Neuronal stem cell (in vitro differentiated cells): ENCODE measurements around the gene SENP5. TPM values are rescaled to one million over a fixed set of nuclear protein-coding genes. Genes with fewer than 3 reads are reported as not detected.
"Not testable (repeated sequence)": the region's sequence is repeated elsewhere in the genome, so short reads cannot be mapped to it uniquely, and the experiment has no call there.

Experiments used
- DNase-seq: peaks from one replicate; pipeline ENCODE4 v3.0.0-alpha.2; 2013; ENCODE audit warnings: low spot score
- H2AFZ ChIP-seq: one replicate; pipeline ENCODE4 v1.6.1; 2013; ENCODE audit warnings: mild to moderate bottlenecking, low read length, inconsistent platforms
- H2AK5ac ChIP-seq: 2 replicates; pipeline ENCODE4 v1.6.1; 2013; ENCODE audit warnings: low read depth, mild to moderate bottlenecking, inconsistent platforms, low read length, moderate library complexity, mixed read lengths
- H2BK120ac ChIP-seq: 2 replicates; pipeline ENCODE4 v1.6.1; 2013; ENCODE audit warnings: low read depth, mild to moderate bottlenecking, inconsistent platforms, low read length, moderate library complexity, mixed read lengths
- H2BK12ac ChIP-seq: one replicate; pipeline ENCODE4 v1.6.1; 2013; ENCODE audit warnings: low read length, inconsistent platforms
- H2BK15ac ChIP-seq: 2 replicates; pipeline ENCODE4 v1.6.1; 2013; ENCODE audit warnings: mild to moderate bottlenecking, low read length, inconsistent platforms, mixed read lengths
- H2BK5ac ChIP-seq: one replicate; pipeline ENCODE4 v1.6.1; 2013; ENCODE audit warnings: inconsistent platforms, mild to moderate bottlenecking, low read length, moderate library complexity
- H3K14ac ChIP-seq: one replicate; pipeline ENCODE4 v1.6.1; 2013; ENCODE audit warnings: low read length, inconsistent platforms
- H3K18ac ChIP-seq: 2 replicates; pipeline ENCODE4 v1.6.1; 2013; ENCODE audit warnings: low read length, inconsistent platforms
- H3K23ac ChIP-seq: 2 replicates; pipeline ENCODE4 v1.6.1; 2013; ENCODE audit warnings: low read depth, mild to moderate bottlenecking, mixed read lengths, low read length, inconsistent platforms; ENCODE audit not compliant: poor library complexity
- H3K27ac ChIP-seq: replicated peaks from 3 replicates; pipeline ENCODE4 v1.5.1; 2013; ENCODE audit warnings: low read length, inconsistent platforms
- H3K27me3 ChIP-seq, 3 experiments: 2 replicates each; pipeline ENCODE4 v1.6.1; 2013; ENCODE audit warnings: low read length in 3 of 3, mild to moderate bottlenecking in 2 of 3, inconsistent platforms in 1 of 3, low read depth in 1 of 3, mixed read lengths in 1 of 3, moderate library complexity in 1 of 3; ENCODE audit not compliant: control insufficient read depth in 3 of 3, insufficient read depth in 3 of 3
- H3K36me3 ChIP-seq, 2 donors: replicated peaks in 1 of 2; 2 replicates each; pipeline ENCODE4 v1.6.1; 2013; ENCODE audit warnings: low read length in 2 of 2; ENCODE audit not compliant: control insufficient read depth in 2 of 2, insufficient read depth in 2 of 2
- H3K4ac ChIP-seq: 2 replicates; pipeline ENCODE4 v1.6.1; 2013; ENCODE audit warnings: inconsistent platforms, mild to moderate bottlenecking, low read length, moderate library complexity
- H3K4me1 ChIP-seq, 2 donors: 1 replicate in 1 of 2; 2 replicates in 1 of 2; pipeline ENCODE4 v1.6.1; 2013; ENCODE audit warnings: low read length in 2 of 2, low read depth in 1 of 2; ENCODE audit not compliant: control insufficient read depth in 2 of 2, insufficient read depth in 1 of 2
- H3K4me2 ChIP-seq: one replicate; pipeline ENCODE4 v1.6.1; 2013; ENCODE audit warnings: mild to moderate bottlenecking, low read length, inconsistent platforms; ENCODE audit not compliant: insufficient read depth, poor library complexity, severe bottlenecking
- H3K4me3 ChIP-seq, 2 donors: 2 replicates each; pipeline ENCODE4 v1.5.1; 2013; ENCODE audit warnings: low read length in 2 of 2, mild to moderate bottlenecking in 2 of 2, inconsistent platforms in 1 of 2, moderate library complexity in 1 of 2
- H3K79me1 ChIP-seq: one replicate; pipeline ENCODE4 v1.6.1; 2013; ENCODE audit warnings: low read depth, mild to moderate bottlenecking, inconsistent platforms, low read length, moderate library complexity
- H3K9ac ChIP-seq: one replicate; pipeline ENCODE4 v1.6.1; 2013; ENCODE audit warnings: mild to moderate bottlenecking, low read depth, low read length, inconsistent platforms; ENCODE audit not compliant: poor library complexity
- H3K9me3 ChIP-seq, 2 donors: replicated peaks in 1 of 2; 2 replicates each; pipeline versions ENCODE3 to v1.6.1; 2013; ENCODE audit warnings: low read length in 2 of 2, mild to moderate bottlenecking in 2 of 2, inconsistent platforms in 1 of 2, low read depth in 1 of 2, mixed read lengths in 1 of 2, moderate library complexity in 1 of 2; ENCODE audit not compliant: control insufficient read depth in 2 of 2, insufficient read depth in 1 of 2
- H4K8ac ChIP-seq: one replicate; pipeline ENCODE4 v1.6.1; 2013; ENCODE audit warnings: low read depth, mild to moderate bottlenecking, inconsistent platforms, low read length, moderate library complexity
- H4K91ac ChIP-seq: one replicate; pipeline ENCODE4 v1.6.1; 2013; ENCODE audit warnings: low read length, low read depth, mild to moderate bottlenecking, inconsistent platforms; ENCODE audit not compliant: poor library complexity
- WGBS, 2 donors: extraction: QIAGEN DNeasy Blood & Tissue Kit; methylation state at CpG; one replicate each; pipeline ENCODE4 v1.1.7; 2013; ENCODE audit warnings: missing lambda C conversion rate in 2 of 2, mixed read lengths in 1 of 2; ENCODE audit not compliant: insufficient read length in 2 of 2, insufficient replicate concordance in 1 of 2; ENCODE audit errors: extremely low coverage in 2 of 2; 5-methylcytosine and 5-hydroxymethylcytosine counted together
- polyA plus RNA-seq, 2 experiments: library from polyadenylated mRNA; stranded (reverse); fragments of 200-250 nt; gene quantifications; one replicate each; pipeline ENCODE4 v1.2.3, GENCODE V29; 2013

SENP5 gene
- 28.8 TPM for polyA plus RNA-seq (2013, experiment 1 of 2)
- 29.3 TPM for polyA plus RNA-seq (2013, experiment 2 of 2)

DNA sequence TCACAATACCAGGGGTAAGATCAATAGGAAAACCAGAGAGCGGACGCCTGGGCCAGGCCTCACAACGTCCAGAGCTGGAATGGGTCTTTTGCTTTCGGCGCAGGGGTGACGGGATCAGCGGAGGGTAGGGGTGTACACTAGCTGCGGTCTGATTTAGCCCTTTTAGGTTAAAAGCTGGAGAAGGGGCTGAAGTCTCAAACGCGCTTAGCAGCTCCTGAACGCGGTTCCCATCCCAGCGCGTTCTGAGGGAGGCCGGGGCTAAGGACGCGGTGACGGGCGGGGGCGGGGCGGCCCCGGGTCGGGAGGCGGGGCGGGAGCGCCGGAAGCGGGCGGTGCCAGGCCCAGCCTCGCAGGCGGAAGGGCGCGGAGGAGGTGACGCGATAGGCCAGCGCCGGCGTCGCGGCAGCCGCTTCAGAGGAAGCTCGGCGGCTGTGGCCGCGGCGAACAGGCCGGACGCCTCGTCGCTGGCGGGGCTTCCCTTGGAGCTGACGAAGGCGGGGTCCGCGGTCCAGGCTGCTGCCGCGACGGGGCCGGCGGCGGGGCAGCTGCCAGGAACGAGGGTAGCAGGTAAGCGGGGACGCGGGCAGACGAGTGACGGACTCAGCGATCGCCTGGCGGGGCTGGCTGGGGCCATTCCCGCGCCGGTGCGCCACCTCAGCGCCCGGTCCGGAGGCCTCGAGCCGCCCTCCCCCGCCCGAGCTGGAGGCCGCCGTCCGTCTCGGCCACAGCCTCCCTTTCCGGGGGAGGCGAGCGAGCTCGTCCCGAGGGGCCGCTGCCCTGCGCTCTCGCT, at the start of gene SENP5:
Gene SENP5 (plus strand): TSS at position 414 of the 790 bp plus-strand sequence. CDS start 17,262 bp downstream, outside the sequence.
- Histone ChIP-seq H3K27ac (peak within 1 kb of the TSS; percentile 77), H3K4me3 (peak within 1 kb of the TSS; percentile 62 to 100), H3K79me1 (peaks cover 9% of the 10 kb centered on the region)

DNA sequence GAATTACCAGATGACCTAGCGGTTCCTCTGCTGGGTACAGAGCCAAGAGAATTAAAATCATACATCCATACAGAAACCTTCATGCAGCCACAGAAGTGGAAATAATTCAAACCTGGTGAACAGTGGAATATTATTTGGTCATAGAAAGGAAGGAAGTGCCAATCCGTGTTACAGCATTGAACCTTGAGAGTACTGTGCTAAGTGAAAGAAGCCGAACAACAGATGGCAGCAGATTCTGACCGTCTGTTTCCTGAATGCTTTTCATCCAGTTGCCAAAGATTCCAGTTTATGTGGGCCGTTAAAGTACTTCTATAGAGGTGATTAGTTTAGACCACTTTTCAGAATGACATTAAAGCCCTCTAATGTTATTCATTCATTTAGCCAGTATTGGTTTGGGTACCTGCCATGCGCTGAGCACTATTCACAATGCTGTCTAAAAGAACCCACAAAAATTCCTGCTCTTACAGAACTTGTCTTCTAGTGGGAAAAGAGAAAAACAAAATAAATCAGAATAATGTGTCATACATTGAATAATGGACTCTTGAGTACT, 45.8 kb upstream of the SENP5 start:
- H2AFZ ChIP-seq = no peak overlapping the region
- DNase-seq = no peak
- no peak overlapping the region for H3K27ac ChIP-seq
- no peak overlapping the region for H2BK120ac ChIP-seq
- no peak overlapping the region for H2BK12ac ChIP-seq
- no CpG with 5 or more reads among the region's 6 CpGs for WGBS, 2 donors
- H3K9ac ChIP-seq = no peak overlapping the region
- no peak overlapping the region for H3K14ac ChIP-seq
- no peak overlapping the region for H4K8ac ChIP-seq
- H3K23ac ChIP-seq = no peak overlapping the region
- no peak overlapping the region for H3K4me2 ChIP-seq
- no peak overlapping the region for H2AK5ac ChIP-seq
- H3K18ac ChIP-seq = no peak overlapping the region
- no peak overlapping the region for H2BK15ac ChIP-seq
- H3K27me3 ChIP-seq = no peaks in the 10 kb centered on the region
- H3K4me1 ChIP-seq = no peaks in the 10 kb centered on the region
- no peaks in the 10 kb centered on the region for H3K79me1 ChIP-seq
- no peaks in the 10 kb centered on the region for H3K9me3 ChIP-seq
- H3K4ac ChIP-seq = no peak overlapping the region
- H3K4me3 ChIP-seq = no peak overlapping the region
- no peak overlapping the region for H2BK5ac ChIP-seq
- H3K36me3 ChIP-seq = peaks cover 30 to 96% of the 10 kb centered on the region in 2 donors
- no peak overlapping the region for H4K91ac ChIP-seq

More for the DNA sequence above, at the start of gene SENP5:
- Histone ChIP-seq H3K9ac (peak within 1 kb of the TSS; percentile 98), H3K4ac (no peak within 1 kb of the TSS), H3K14ac (peak within 1 kb of the TSS; percentile 89), H3K36me3 (peaks cover 0 to 8% of the 10 kb centered on the region in 2 donors), H2BK120ac (no peak within 1 kb of the TSS), H2BK12ac (no peak within 1 kb of the TSS), H2AFZ (peak within 1 kb of the TSS; percentile 87), H4K8ac (no peak within 1 kb of the TSS), H2BK5ac (peak within 1 kb of the TSS; percentile 93), H2BK15ac (no peak within 1 kb of the TSS), H3K23ac (peak within 1 kb of the TSS; percentile 94), H3K4me1 (peaks cover 4 to 5% of the 10 kb centered on the region in 2 donors), H3K27me3 (no peaks in the 10 kb centered on the region), H3K9me3 (no peaks in the 10 kb centered on the region), H3K4me2 (peak within 1 kb of the TSS; percentile 91), H3K18ac (peak within 1 kb of the TSS; percentile 60), H2AK5ac (no peak within 1 kb of the TSS), H4K91ac (no peak within 1 kb of the TSS)
- peak; percentile 87 for DNase-seq
- WGBS, 2 donors = no CpG with 5 or more reads among the region's 93 CpGs

DNA sequence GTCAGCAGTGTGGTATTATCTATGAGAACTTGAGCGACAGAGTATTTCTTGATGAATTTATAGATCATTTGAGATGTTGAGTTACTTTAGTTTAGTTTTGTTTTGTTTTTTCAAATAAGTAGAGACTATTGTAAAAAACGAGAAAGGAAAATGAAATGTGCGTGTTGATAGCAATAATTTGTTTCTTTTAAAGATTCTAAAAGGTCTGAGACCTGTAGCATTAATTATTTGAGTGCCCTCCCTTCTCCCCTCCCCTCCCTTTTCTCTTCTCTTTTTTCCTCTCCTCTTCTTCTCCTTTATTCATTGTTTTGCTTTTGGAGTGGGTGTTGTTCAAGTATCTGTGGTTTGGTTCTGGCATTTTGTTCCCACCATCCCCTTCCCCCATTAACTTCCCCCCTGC, 38.1 kb upstream of the SENP5 start:
- not testable (repeated sequence) for H3K4ac ChIP-seq, H2BK5ac ChIP-seq, H2AK5ac ChIP-seq, H2BK15ac ChIP-seq, H3K27me3 ChIP-seq, H3K14ac ChIP-seq, H3K18ac ChIP-seq, H3K79me1 ChIP-seq, H2BK120ac ChIP-seq, H3K9me3 ChIP-seq, H3K27ac ChIP-seq, H3K23ac ChIP-seq, H3K4me1 ChIP-seq, H3K9ac ChIP-seq, H3K4me2 ChIP-seq, H4K8ac ChIP-seq, H2AFZ ChIP-seq, H4K91ac ChIP-seq, H3K4me3 ChIP-seq, DNase-seq, H2BK12ac ChIP-seq
- WGBS, 2 donors = 100% methylated on average over 2 of the region's 3 CpGs; no CpG with 5 or more reads in 1 of the 2 donors
- peaks cover 9 to 80% of the 10 kb centered on the region in 2 donors for H3K36me3 ChIP-seq

GRCh38 chr3:196835086-196835485, 32.6 kb upstream of the SENP5 start:
- no peak overlapping the region for H3K4ac ChIP-seq
- no peaks in the 10 kb centered on the region for H3K4me1 ChIP-seq
- H2BK5ac ChIP-seq = no peak overlapping the region
- H3K9me3 ChIP-seq = peaks cover 2 to 4% of the 10 kb centered on the region in 2 donors
- H3K27me3 ChIP-seq = no peaks in the 10 kb centered on the region
- no peak overlapping the region for H3K14ac ChIP-seq
- WGBS, 2 donors = no CpG with 5 or more reads among the region's 8 CpGs
- peaks cover 5 to 30% of the 10 kb centered on the region in 2 donors for H3K36me3 ChIP-seq
- H3K4me3 ChIP-seq = no peak overlapping the region
- H4K91ac ChIP-seq = no peak overlapping the region
- no peak for DNase-seq
- no peak overlapping the region for H2BK12ac ChIP-seq
- no peak overlapping the region for H4K8ac ChIP-seq
- no peak overlapping the region for H2AFZ ChIP-seq
- no peak overlapping the region for H3K4me2 ChIP-seq
- H3K23ac ChIP-seq = no peak overlapping the region
- H3K9ac ChIP-seq = no peak overlapping the region
- no peak overlapping the region for H2BK120ac ChIP-seq
- H2AK5ac ChIP-seq = no peak overlapping the region
- H2BK15ac ChIP-seq = no peak overlapping the region
- no peaks in the 10 kb centered on the region for H3K79me1 ChIP-seq
- H3K18ac ChIP-seq = no peak overlapping the region
- no peak overlapping the region for H3K27ac ChIP-seq
